Breast epithelium (tissue), 3 donors: ENCODE data around the gene FOXD3.

ENCODE experiments used
- POLR2A ChIP-seq: fragments of 450-650 bp; IDR thresholded peaks from one replicate; pipeline ENCODE4 v1.6.1; 2016; ENCODE audit warnings: antibody characterized with exemption, mild to moderate bottlenecking, moderate library complexity
- POLR2AphosphoS5 ChIP-seq, 3 donors: sonication (generic); formaldehyde crosslinking; IDR thresholded peaks; one replicate each; pipeline ENCODE4 v1.6.1; 2017; ENCODE audit warnings: antibody characterized with exemption in 3 of 3
- TF ChIP-seq, protein P1 (sequence below), 3 donors: fragments of 450-650 bp; IDR thresholded peaks; one replicate each; pipeline ENCODE4 v1.5.1; 2016 to 2017; ENCODE audit warnings: antibody characterized with exemption in 3 of 3, mild to moderate bottlenecking in 3 of 3, moderate library complexity in 3 of 3

DNA sequence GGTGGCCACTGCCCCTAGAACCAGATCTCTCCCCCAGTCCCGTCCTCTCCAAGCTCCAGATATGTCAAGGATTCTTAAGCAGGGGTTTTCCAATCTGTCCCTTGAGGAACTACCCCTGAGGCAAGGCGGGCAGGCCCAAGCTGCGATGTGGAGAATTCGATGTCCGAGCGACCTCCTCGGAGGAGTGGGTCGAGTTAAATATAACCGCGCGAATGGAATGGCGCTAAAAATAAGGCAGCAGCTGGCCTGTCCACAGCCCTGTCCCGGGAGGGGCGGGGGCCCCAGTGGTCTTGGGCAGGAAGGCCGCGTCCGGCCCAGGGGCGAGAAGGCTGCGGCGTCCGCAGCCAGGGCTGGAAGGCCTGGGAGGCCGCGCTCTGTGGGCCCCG is 5.8 kb upstream of the FOXD3 start:
- TF ChIP-seq POLR2A (no peak), POLR2AphosphoS5 (IDR thresholded peaks at IDR 0.05) (no peak)
- TF ChIP-seq, protein P1, sequence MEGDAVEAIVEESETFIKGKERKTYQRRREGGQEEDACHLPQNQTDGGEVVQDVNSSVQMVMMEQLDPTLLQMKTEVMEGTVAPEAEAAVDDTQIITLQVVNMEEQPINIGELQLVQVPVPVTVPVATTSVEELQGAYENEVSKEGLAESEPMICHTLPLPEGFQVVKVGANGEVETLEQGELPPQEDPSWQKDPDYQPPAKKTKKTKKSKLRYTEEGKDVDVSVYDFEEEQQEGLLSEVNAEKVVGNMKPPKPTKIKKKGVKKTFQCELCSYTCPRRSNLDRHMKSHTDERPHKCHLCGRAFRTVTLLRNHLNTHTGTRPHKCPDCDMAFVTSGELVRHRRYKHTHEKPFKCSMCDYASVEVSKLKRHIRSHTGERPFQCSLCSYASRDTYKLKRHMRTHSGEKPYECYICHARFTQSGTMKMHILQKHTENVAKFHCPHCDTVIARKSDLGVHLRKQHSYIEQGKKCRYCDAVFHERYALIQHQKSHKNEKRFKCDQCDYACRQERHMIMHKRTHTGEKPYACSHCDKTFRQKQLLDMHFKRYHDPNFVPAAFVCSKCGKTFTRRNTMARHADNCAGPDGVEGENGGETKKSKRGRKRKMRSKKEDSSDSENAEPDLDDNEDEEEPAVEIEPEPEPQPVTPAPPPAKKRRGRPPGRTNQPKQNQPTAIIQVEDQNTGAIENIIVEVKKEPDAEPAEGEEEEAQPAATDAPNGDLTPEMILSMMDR (IDR thresholded peaks at IDR 0.05) = no peak
